ENCODE data around the gene GMCL2.

- no peak for TF ChIP-seq POLR2AphosphoS5 (IDR thresholded peaks at IDR 0.05; ENCODE audit: low read depth, low read length)
- no peak for TF ChIP-seq CTCF (IDR thresholded peaks at IDR 0.05 in 2 of 3, conservative IDR thresholded peaks at IDR 0.05 in 1 of 3; ENCODE audit: borderline replicate concordance in 1 of 3, insufficient read depth in 1 of 3, low read depth in 2 of 3, low read length in 2 of 3)
These were observed 32.1 kb downstream of the GMCL2 start for GRCh38 chr5:178155065-178155464.
